Measurements from ENCODE around the gene PRAMEF15. TPM values are rescaled to one million over a fixed set of nuclear protein-coding genes. Genes with fewer than 3 reads are reported as not detected.
"Not testable (repeated sequence)": the region's sequence is repeated elsewhere in the genome, so short reads cannot be mapped to it uniquely, and the experiment has no call there.

The PRAMEF15 gene
- total and polyA plus RNA-seq, 2 of the 4 experiments (the other 2 are of a cell fraction), result not detected

- H3K18ac ChIP-seq (ENCODE audit: low read depth, low read length); H4K91ac ChIP-seq (ENCODE audit: insufficient read depth, low read depth, low read length); H3K27ac ChIP-seq (ENCODE audit: insufficient read depth, low read length); H2AK9ac ChIP-seq (replicated peaks; ENCODE audit: low read depth, low read length, poor library complexity); H3K9ac ChIP-seq (ENCODE audit: low read depth, low read length); H3K36me3 ChIP-seq (ENCODE audit: control insufficient read depth, insufficient read depth, low read length); H4K5ac ChIP-seq (ENCODE audit: low read depth, low read length); H3K4me3 ChIP-seq (ENCODE audit: insufficient read depth, low read depth, low read length); H2BK5ac ChIP-seq (ENCODE audit: low read depth, low read length, poor library complexity, severe bottlenecking); H3K14ac ChIP-seq (replicated peaks; ENCODE audit: low read depth, low read length); H3K4ac ChIP-seq (ENCODE audit: low read depth, low read length); CTCF ChIA-PET; H3K9me1 ChIP-seq (ENCODE audit: insufficient read depth, low read length); H2BK15ac ChIP-seq (ENCODE audit: low read depth, low read length); H2AFZ ChIP-seq (replicated peaks; ENCODE audit: low read length, poor library complexity); H3K4me1 ChIP-seq (ENCODE audit: control insufficient read depth, insufficient read depth, low read length); H3K9me3 ChIP-seq (ENCODE audit: control insufficient read depth, insufficient read depth, low read length); H4K8ac ChIP-seq (ENCODE audit: low read depth in 2 of 2, low read length in 2 of 2); H3K27me3 ChIP-seq (ENCODE audit: control insufficient read depth, insufficient read depth, low read length); H4K20me1 ChIP-seq (ENCODE audit: insufficient read depth, low read length); H3K23ac ChIP-seq (ENCODE audit: low read depth, low read length); BruUV-seq (replicated peaks); H2BK120ac ChIP-seq (ENCODE audit: low read depth, low read length); dilution Hi-C loops (cut with HindIII; ENCODE audit: low sequenced_read_pairs, unreplicated experiment); DNase-seq; POLR2A ChIA-PET (ENCODE audit: unreplicated experiment); H2AK5ac ChIP-seq (ENCODE audit: low read depth, low read length); H3K4me2 ChIP-seq (ENCODE audit: low read depth, low read length); H3K79me1 ChIP-seq (ENCODE audit: low read depth in 1 of 2, low read length in 2 of 2); H2BK20ac ChIP-seq (ENCODE audit: low read depth, low read length); in situ Hi-C loops (cut with MboI; ENCODE audit: low sequenced_read_pairs); ATAC-seq (ENCODE audit: low read depth); H3K56ac ChIP-seq (ENCODE audit: extremely low read depth, insufficient read depth, low read length); intact Hi-C loops (cut with micrococcal nuclease): not testable (repeated sequence)
- WGBS, 2 experiments (ENCODE audit: extremely low coverage in 2 of 2, insufficient read length in 1 of 2), result no CpG with 5 or more reads among the region's 4 CpGs
Observed at GRCh38 chr1:13364928-13365327, 49.5 kb downstream of the PRAMEF15 start.

- H2BK20ac ChIP-seq (ENCODE audit: low read depth, low read length); dilution Hi-C loops (cut with HindIII; ENCODE audit: low sequenced_read_pairs, unreplicated experiment); BruUV-seq (replicated peaks); H3K4ac ChIP-seq (ENCODE audit: low read depth, low read length); H3K4me1 ChIP-seq (ENCODE audit: control insufficient read depth, insufficient read depth, low read length); H3K4me2 ChIP-seq (ENCODE audit: low read depth, low read length); H3K36me3 ChIP-seq (ENCODE audit: control insufficient read depth, insufficient read depth, low read length); H3K14ac ChIP-seq (replicated peaks; ENCODE audit: low read depth, low read length); H3K18ac ChIP-seq (ENCODE audit: low read depth, low read length); H3K27ac ChIP-seq (ENCODE audit: insufficient read depth, low read length); H2BK120ac ChIP-seq (ENCODE audit: low read depth, low read length); H2BK15ac ChIP-seq (ENCODE audit: low read depth, low read length); H2BK5ac ChIP-seq (ENCODE audit: low read depth, low read length, poor library complexity, severe bottlenecking); H3K9ac ChIP-seq (ENCODE audit: low read depth, low read length); in situ Hi-C loops (cut with MboI; ENCODE audit: low sequenced_read_pairs); H3K23ac ChIP-seq (ENCODE audit: low read depth, low read length); H2AK9ac ChIP-seq (replicated peaks; ENCODE audit: low read depth, low read length, poor library complexity); H3K9me1 ChIP-seq (ENCODE audit: insufficient read depth, low read length); ATAC-seq (ENCODE audit: low read depth); H3K27me3 ChIP-seq (ENCODE audit: control insufficient read depth, insufficient read depth, low read length); H2AFZ ChIP-seq (replicated peaks; ENCODE audit: low read length, poor library complexity); DNase-seq; H4K8ac ChIP-seq (ENCODE audit: low read depth in 2 of 2, low read length in 2 of 2); H3K79me1 ChIP-seq (ENCODE audit: low read depth in 1 of 2, low read length in 2 of 2); H4K5ac ChIP-seq (ENCODE audit: low read depth, low read length); H2AK5ac ChIP-seq (ENCODE audit: low read depth, low read length); H3K56ac ChIP-seq (ENCODE audit: extremely low read depth, insufficient read depth, low read length); H4K20me1 ChIP-seq (ENCODE audit: insufficient read depth, low read length); CTCF ChIA-PET; H3K4me3 ChIP-seq (ENCODE audit: insufficient read depth, low read depth, low read length); H4K91ac ChIP-seq (ENCODE audit: insufficient read depth, low read depth, low read length); POLR2A ChIA-PET (ENCODE audit: unreplicated experiment); intact Hi-C loops (cut with micrococcal nuclease): not testable (repeated sequence)
- peaks cover 10% of the 10 kb centered on the region for H3K9me3 ChIP-seq (ENCODE audit: control insufficient read depth, insufficient read depth, low read length)
- no CpG with 5 or more reads among the region's 3 CpGs for WGBS, 2 experiments (ENCODE audit: extremely low coverage in 2 of 2, insufficient read length in 1 of 2)
Observed at GRCh38 chr1:13366536-13366935, 51.2 kb downstream of the PRAMEF15 start.

Measured in IMR-90 (cell line).